ENCODE data around the gene CRIM1. TPM values are rescaled to one million over a fixed set of nuclear protein-coding genes. Genes with fewer than 3 reads are reported as not detected.

The CRIM1 gene
- total RNA-seq, 4 donors from 2014 or later = 179 to 229 (median 188) TPM

DNA sequence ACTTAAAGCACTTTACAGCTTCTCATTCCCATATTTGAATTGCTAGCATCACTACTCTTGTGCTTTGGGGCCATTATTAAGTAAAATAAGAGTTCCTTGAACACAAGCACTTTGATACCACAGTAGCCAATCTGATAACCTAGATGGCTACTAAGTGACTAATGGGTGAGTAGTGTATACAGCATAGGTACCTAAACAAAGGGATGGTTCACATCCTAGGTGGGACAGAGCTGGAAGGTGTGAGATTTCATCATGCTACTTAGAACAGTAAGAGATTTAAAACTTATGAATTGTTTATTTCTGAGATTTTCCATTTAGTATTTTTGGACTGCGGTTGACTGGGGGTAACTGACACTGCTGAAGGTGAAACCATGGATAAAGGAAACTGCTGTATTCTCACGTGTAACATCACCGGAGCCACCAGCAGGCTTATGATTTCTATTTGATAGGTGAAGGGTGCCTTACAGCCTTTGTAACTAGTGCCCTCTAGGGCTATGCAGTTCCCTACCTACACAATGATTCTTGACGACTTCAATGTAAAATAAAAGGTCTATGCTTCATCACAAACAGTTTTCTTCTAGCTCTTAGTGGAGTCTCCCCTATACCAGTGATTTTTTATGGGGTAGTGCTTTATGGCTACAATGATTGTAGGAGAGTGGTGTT is 22.1 kb upstream of the CRIM1 start:
- H3K27ac ChIP-seq = no peak overlapping the region
- no peaks in the 10 kb centered on the region for H3K27me3 ChIP-seq
- TF ChIP-seq, protein P1, sequence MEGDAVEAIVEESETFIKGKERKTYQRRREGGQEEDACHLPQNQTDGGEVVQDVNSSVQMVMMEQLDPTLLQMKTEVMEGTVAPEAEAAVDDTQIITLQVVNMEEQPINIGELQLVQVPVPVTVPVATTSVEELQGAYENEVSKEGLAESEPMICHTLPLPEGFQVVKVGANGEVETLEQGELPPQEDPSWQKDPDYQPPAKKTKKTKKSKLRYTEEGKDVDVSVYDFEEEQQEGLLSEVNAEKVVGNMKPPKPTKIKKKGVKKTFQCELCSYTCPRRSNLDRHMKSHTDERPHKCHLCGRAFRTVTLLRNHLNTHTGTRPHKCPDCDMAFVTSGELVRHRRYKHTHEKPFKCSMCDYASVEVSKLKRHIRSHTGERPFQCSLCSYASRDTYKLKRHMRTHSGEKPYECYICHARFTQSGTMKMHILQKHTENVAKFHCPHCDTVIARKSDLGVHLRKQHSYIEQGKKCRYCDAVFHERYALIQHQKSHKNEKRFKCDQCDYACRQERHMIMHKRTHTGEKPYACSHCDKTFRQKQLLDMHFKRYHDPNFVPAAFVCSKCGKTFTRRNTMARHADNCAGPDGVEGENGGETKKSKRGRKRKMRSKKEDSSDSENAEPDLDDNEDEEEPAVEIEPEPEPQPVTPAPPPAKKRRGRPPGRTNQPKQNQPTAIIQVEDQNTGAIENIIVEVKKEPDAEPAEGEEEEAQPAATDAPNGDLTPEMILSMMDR (IDR thresholded peaks at IDR 0.05) = no peak
- TF ChIP-seq EP300 (IDR thresholded peaks at IDR 0.05) (no peak), POLR2A (IDR thresholded peaks at IDR 0.05) (no peak)
- DNase-seq (ENCODE audit: low spot score in 2 of 2) = no peak
- H3K9me3 ChIP-seq = no peaks in the 10 kb centered on the region
- no peaks in the 10 kb centered on the region for H3K36me3 ChIP-seq
- peaks cover 0 to 22% (median 0%) of the 10 kb centered on the region in 4 donors for H3K4me1 ChIP-seq
- no peak overlapping the region for H3K4me3 ChIP-seq
- 59 to 63% methylated on average over 4 of the region's 4 CpGs for WGBS, 2 donors

DNA sequence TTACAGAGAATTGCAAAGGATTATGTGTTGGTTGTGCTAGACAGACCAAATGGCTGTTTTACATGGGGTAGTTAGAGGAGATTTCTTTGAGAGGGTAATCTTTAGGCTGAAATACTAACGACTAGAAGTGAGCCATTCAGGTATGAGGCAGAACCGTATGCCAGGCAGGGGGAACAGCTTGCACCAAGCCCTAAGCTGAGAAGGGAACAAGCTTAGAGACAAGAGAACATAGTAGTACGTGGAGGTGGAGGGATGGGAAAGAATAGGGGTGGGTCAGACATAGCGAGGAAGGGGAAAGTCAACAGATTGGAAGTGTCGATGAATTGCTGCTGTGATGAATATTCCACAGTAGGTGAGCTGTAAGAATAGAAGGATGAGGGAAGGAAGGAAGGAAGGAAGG is 20.0 kb upstream of the CRIM1 start:
- TF ChIP-seq, protein P1 (IDR thresholded peaks at IDR 0.05) = no peak
- no peak for TF ChIP-seq POLR2A (IDR thresholded peaks at IDR 0.05)
- TF ChIP-seq EP300 (IDR thresholded peaks at IDR 0.05) = no peak
- no peaks in the 10 kb centered on the region for H3K9me3 ChIP-seq
- no peak for DNase-seq (ENCODE audit: low spot score in 2 of 2)
- 77 to 78% methylated on average over 5 of the region's 5 CpGs for WGBS, 2 donors
- no peaks in the 10 kb centered on the region for H3K36me3 ChIP-seq
- peaks cover 0 to 5% (median 0%) of the 10 kb centered on the region in 4 donors for H3K4me1 ChIP-seq
- no peak overlapping the region for H3K27ac ChIP-seq
- H3K27me3 ChIP-seq = no peaks in the 10 kb centered on the region
- no peak overlapping the region for H3K4me3 ChIP-seq

DNA sequence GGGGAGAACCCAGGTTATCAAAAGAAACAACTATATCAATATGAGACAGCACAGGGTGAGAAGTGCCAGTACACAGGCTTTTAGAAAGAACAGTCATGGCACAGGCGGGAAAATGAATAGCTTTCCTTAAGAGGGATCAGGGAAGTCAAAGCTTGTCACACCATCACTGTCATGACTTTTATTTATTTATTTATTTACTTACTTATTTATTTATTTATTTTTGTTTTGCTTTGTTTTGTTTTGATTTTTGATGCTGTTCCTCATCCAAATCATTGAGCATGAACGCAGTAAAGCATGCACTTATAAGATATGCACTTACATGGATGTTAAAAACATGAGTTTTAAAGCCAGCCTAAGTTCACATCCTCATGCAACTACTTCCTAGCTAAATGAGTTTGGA is 19.3 kb upstream of the CRIM1 start:
- DNase-seq (ENCODE audit: low spot score in 2 of 2) = no peak
- no peak overlapping the region for H3K27ac ChIP-seq
- no peaks in the 10 kb centered on the region for H3K4me1 ChIP-seq
- TF ChIP-seq, protein P1 (IDR thresholded peaks at IDR 0.05) = no peak
- no peak for TF ChIP-seq POLR2A (IDR thresholded peaks at IDR 0.05)
- TF ChIP-seq EP300 (IDR thresholded peaks at IDR 0.05) = no peak
- WGBS, 2 donors = 98 to 100% methylated on average over 2 of the region's 2 CpGs
- no peak overlapping the region for H3K4me3 ChIP-seq
- no peaks in the 10 kb centered on the region for H3K9me3 ChIP-seq
- H3K36me3 ChIP-seq = no peaks in the 10 kb centered on the region
- H3K27me3 ChIP-seq = no peaks in the 10 kb centered on the region

DNA sequence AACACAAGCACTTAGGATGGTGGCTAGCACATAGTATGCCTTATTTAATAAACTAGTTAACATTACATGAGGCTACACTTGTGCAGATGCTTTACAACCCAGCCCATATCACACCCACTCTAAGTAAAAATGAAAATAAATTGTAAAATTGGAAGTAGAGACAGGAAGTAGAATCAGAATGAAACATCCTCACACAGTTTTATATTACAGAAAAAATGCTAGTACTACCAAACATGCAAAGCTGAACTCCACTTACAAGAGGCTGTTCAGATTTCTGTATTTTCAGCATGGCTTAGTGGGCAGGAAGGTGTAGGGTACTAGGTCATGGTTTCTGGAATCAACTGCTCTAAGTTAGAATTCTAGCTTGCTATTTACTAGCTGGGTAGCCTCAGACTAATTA is 18.2 kb upstream of the CRIM1 start:
- no peak for DNase-seq (ENCODE audit: low spot score in 2 of 2)
- H3K9me3 ChIP-seq = no peaks in the 10 kb centered on the region
- TF ChIP-seq, protein P1 (IDR thresholded peaks at IDR 0.05) = no peak
- TF ChIP-seq EP300 (IDR thresholded peaks at IDR 0.05) = no peak
- no peak for TF ChIP-seq POLR2A (IDR thresholded peaks at IDR 0.05)
- no peaks in the 10 kb centered on the region for H3K27me3 ChIP-seq
- H3K4me3 ChIP-seq = no peak overlapping the region
- H3K36me3 ChIP-seq = no peaks in the 10 kb centered on the region
- no peak overlapping the region for H3K27ac ChIP-seq
- H3K4me1 ChIP-seq = no peaks in the 10 kb centered on the region

DNA sequence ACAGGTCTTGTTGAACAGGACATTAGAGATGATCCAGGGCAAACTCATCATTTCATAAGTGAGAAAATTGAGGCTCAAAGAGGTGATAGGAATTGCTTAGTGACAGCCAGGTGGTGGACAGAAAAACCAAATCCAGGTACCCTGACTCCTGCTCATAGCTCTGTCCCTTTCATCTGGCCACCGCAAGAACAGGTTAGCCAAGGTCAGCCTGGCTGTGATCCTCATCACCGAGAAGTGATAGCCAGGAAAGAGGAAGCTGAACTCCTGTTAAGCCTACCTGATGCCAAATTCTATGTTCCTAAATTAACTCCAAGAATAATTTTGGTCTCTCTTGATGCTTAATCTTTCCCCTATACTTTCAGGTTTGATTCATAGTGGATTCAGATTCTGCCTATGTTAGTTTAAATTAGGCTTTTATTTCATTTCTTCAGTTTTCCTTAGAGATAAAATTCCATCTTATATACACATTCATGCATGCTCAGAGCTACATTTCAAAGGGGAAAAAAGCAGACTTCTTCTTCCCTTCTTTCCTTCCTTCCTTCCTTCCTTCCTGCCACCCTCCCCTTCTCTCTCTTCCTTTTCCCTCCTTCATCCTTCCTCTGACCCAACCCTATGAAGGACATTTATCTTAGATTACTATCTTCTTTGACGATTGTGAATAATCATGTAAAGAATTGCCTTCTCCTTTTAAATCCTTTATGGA is 17.3 kb upstream of the CRIM1 start:
- no peaks in the 10 kb centered on the region for H3K36me3 ChIP-seq
- no peaks in the 10 kb centered on the region for H3K9me3 ChIP-seq
- no peak for DNase-seq (ENCODE audit: low spot score in 2 of 2)
- TF ChIP-seq, protein P1 (IDR thresholded peaks at IDR 0.05) = no peak
- TF ChIP-seq EP300 (IDR thresholded peaks at IDR 0.05) (no peak), POLR2A (IDR thresholded peaks at IDR 0.05) (no peak)
- H3K4me3 ChIP-seq = no peak overlapping the region
- no peak overlapping the region for H3K27ac ChIP-seq
- WGBS, 2 donors = 55 to 59% methylated on average over 3 of the region's 3 CpGs
- no peaks in the 10 kb centered on the region for H3K27me3 ChIP-seq
- no peaks in the 10 kb centered on the region for H3K4me1 ChIP-seq

All from tibial nerve (tissue), 4 donors.